ENCODE results near the gene EEF1G.

EEF1G gene

DNA sequence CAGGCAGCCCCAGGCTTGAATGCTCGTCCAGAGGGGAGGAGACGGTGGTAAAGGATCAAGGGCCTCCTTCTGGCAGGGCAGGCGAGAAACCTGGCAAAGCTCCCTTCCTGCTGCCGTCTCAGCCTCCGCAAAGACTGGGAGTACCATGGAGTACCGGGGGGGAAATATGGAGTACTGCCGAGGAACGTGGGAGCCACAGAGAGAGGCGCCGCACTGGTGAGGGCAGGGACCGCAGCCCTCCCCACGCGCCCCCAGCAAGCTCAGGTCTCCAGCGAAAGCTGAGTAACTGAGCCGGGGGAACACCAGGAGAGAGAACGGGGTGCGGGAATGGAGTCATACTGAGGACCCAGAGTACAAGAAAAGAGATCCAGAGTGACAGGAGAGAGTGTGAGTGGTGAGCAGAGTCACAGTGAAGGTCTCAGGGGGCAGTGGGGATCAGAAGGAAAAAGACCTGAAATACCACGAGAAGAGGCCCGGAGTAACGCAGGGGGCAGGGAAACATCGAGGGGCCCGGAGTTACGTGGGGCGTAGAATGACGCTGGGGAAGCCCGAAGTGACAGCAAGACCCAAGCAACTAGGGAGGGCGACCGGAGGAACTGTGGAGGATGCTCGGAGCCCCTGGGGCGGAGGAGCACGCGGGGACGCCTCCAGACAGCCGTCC is 38.1 kb upstream of the EEF1G start:
- TF ChIP-seq, protein P1, sequence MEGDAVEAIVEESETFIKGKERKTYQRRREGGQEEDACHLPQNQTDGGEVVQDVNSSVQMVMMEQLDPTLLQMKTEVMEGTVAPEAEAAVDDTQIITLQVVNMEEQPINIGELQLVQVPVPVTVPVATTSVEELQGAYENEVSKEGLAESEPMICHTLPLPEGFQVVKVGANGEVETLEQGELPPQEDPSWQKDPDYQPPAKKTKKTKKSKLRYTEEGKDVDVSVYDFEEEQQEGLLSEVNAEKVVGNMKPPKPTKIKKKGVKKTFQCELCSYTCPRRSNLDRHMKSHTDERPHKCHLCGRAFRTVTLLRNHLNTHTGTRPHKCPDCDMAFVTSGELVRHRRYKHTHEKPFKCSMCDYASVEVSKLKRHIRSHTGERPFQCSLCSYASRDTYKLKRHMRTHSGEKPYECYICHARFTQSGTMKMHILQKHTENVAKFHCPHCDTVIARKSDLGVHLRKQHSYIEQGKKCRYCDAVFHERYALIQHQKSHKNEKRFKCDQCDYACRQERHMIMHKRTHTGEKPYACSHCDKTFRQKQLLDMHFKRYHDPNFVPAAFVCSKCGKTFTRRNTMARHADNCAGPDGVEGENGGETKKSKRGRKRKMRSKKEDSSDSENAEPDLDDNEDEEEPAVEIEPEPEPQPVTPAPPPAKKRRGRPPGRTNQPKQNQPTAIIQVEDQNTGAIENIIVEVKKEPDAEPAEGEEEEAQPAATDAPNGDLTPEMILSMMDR (IDR thresholded peaks at IDR 0.05; ENCODE audit: low read length): no peak
- no peak for TF ChIP-seq EZH2 (optimal IDR thresholded peaks at IDR 0.05; ENCODE audit: low read depth, low read length)
- no peak for TF ChIP-seq EZH2phosphoT487 (IDR thresholded peaks at IDR 0.05; ENCODE audit: low read length)
- peak overlapping the region; percentile 51; the same call in 1 of the 2 replicates for H3K27ac ChIP-seq (ENCODE audit: low read length)
- peaks cover 14% of the 10 kb centered on the region for H3K4me1 ChIP-seq (ENCODE audit: low read length)
- no peaks in the 10 kb centered on the region for H3K9me3 ChIP-seq (replicated peaks; ENCODE audit: insufficient read depth, low read length)
- H3K36me3 ChIP-seq (replicated peaks; ENCODE audit: insufficient read depth, low read length): no peaks in the 10 kb centered on the region
- DNase-seq: no peak
- H3K4me2 ChIP-seq (ENCODE audit: low read depth, low read length): peak overlapping the region; percentile 87
- H3F3A ChIP-seq (ENCODE audit: insufficient read depth, low read length): peaks cover 10% of the 10 kb centered on the region
- peak overlapping the region; percentile 79 for H2AFZ ChIP-seq (ENCODE audit: low read length)
- H3K27me3 ChIP-seq (replicated peaks; ENCODE audit: insufficient read depth, low read length): no peaks in the 10 kb centered on the region
- H3K9me2 ChIP-seq (replicated peaks; ENCODE audit: insufficient read depth, low read length): no peaks in the 10 kb centered on the region
- H3K4me3 ChIP-seq (ENCODE audit: low read length): peak overlapping the region; percentile 82
- H3K79me2 ChIP-seq (ENCODE audit: low read length): peaks cover 13% of the 10 kb centered on the region
- peak overlapping the region; percentile 69 for H3K9ac ChIP-seq (ENCODE audit: low read length)
- H4K20me1 ChIP-seq (ENCODE audit: insufficient read depth, low read length): no peaks in the 10 kb centered on the region

DNA sequence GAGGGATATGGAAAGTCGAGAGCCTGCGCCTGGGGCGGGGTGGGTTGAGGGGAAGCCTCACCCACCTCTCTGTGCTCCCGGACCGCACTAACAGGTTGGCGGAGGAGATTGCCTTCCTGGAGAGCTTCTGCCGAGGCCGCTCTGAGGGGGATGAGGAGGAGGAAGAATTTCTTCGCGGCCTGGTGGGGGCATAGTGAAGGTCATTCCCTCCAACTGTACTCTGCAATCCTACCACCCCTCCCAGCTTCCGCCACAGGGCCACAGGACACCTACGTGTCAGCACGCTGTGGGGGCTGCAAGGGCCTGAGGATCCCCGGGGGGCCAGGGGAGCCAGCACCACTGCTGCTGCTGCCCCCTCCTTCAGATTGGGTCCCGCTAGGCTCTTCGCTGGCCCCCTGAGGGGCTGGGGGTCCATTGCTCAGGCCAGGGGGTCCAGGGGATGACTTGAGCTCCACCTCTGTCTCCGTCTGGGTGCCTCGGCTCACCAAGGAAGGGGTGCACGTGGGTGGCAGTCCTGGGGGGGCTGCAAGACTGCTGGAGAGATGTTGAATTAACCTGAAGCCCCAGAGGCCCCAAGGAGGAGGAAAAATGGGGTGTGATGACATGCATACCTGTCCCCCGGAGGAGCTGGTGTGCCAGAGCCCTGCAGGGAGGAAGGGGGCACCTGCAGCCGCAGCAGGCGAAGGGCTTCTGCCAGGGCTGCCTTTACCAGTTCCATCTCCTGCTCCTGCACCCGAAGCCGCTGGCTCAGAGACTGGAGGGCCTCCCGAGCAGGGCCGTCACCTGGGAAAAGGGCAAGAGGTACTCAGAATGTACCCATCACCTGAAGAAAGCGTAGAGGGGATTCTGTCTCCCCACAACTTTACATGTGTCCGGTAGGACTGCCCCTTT is 37.4 kb upstream of the EEF1G start:
- H3F3A ChIP-seq (ENCODE audit: insufficient read depth, low read length): peaks cover 10% of the 10 kb centered on the region
- H4K20me1 ChIP-seq (ENCODE audit: insufficient read depth, low read length): no peaks in the 10 kb centered on the region
- peak overlapping the region; percentile 79; the same call in 1 of the 2 replicates for H2AFZ ChIP-seq (ENCODE audit: low read length)
- H3K4me3 ChIP-seq (ENCODE audit: low read length): peak overlapping the region; percentile 82
- H3K79me2 ChIP-seq (ENCODE audit: low read length): peaks cover 13% of the 10 kb centered on the region
- H3K9me3 ChIP-seq (replicated peaks; ENCODE audit: insufficient read depth, low read length): no peaks in the 10 kb centered on the region
- DNase-seq: no peak
- peaks cover 14% of the 10 kb centered on the region for H3K4me1 ChIP-seq (ENCODE audit: low read length)
- H3K27ac ChIP-seq (ENCODE audit: low read length): no peak overlapping the region
- H3K4me2 ChIP-seq (ENCODE audit: low read depth, low read length): peak overlapping the region; percentile 87
- no peaks in the 10 kb centered on the region for H3K9me2 ChIP-seq (replicated peaks; ENCODE audit: insufficient read depth, low read length)
- H3K27me3 ChIP-seq (replicated peaks; ENCODE audit: insufficient read depth, low read length): no peaks in the 10 kb centered on the region
- peak overlapping the region; percentile 69 for H3K9ac ChIP-seq (ENCODE audit: low read length)
- H3K36me3 ChIP-seq (replicated peaks; ENCODE audit: insufficient read depth, low read length): no peaks in the 10 kb centered on the region
- TF ChIP-seq EZH2 (optimal IDR thresholded peaks at IDR 0.05; ENCODE audit: low read depth, low read length): no peak
- TF ChIP-seq, protein P1 (IDR thresholded peaks at IDR 0.05; ENCODE audit: low read length): no peak

DNA sequence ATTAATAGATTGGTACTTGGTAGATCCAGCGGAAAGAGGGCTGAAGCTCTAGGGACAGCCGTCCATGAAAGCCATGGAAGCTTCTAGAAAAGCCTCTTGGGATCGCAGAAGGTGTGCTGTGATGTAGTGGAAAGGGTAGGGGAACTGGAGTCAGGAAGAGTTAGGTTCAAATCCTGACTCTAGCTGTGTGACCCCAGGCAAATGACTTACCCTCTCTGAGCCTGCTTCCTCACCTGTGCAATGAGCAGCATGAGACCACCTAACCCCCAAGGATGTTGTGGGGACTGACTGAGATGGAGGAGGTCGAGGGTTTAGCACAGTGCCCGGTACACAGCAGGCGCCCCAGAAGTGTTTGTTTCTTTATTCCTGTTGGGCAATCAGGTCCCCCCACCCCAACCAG is 36.7 kb upstream of the EEF1G start:
- TF ChIP-seq EZH2phosphoT487 (IDR thresholded peaks at IDR 0.05; ENCODE audit: low read length): no peak
- TF ChIP-seq, protein P1 (IDR thresholded peaks at IDR 0.05; ENCODE audit: low read length): no peak
- TF ChIP-seq EZH2 (optimal IDR thresholded peaks at IDR 0.05; ENCODE audit: low read depth, low read length): no peak
- Histone ChIP-seq H3K9me2 (replicated peaks; ENCODE audit: insufficient read depth, low read length) (no peaks in the 10 kb centered on the region), H4K20me1 (ENCODE audit: insufficient read depth, low read length) (no peaks in the 10 kb centered on the region), H3K9me3 (replicated peaks; ENCODE audit: insufficient read depth, low read length) (no peaks in the 10 kb centered on the region), H3K4me1 (ENCODE audit: low read length) (peaks cover 14% of the 10 kb centered on the region), H3F3A (ENCODE audit: insufficient read depth, low read length) (peaks cover 10% of the 10 kb centered on the region), H3K79me2 (ENCODE audit: low read length) (peaks cover 13% of the 10 kb centered on the region), H3K27ac (ENCODE audit: low read length) (no peak overlapping the region), H2AFZ (ENCODE audit: low read length) (no peak overlapping the region), H3K9ac (ENCODE audit: low read length) (no peak overlapping the region), H3K4me2 (ENCODE audit: low read depth, low read length) (no peak overlapping the region), H3K36me3 (replicated peaks; ENCODE audit: insufficient read depth, low read length) (no peaks in the 10 kb centered on the region), H3K4me3 (ENCODE audit: low read length) (no peak overlapping the region), H3K27me3 (replicated peaks; ENCODE audit: insufficient read depth, low read length) (no peaks in the 10 kb centered on the region)
- DNase-seq: no peak
